ENCODE measurements around the gene RAB5IF.
"Not testable (repeated sequence)": the region's sequence is repeated elsewhere in the genome, so short reads cannot be mapped to it uniquely, and the experiment has no call there.

The RAB5IF gene

DNA sequence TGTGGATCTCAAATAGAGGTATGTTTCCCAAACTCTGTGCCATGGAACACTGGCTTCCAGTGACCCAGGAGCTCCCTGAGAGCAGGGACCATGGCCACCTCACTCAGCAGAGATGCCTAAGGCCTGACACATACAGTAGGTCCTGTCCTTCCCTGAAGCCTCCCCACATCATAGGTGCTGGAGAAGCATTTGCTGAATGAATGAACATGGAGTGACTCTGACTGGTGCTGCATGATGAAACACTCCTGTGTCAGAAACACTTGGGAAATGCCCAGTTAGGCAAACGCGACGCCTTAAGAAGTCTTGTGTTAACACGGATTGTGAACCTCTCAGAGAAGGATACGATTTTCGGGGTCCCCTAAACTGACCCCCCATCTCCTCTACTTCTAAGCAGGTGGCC is 26.1 kb downstream of the RAB5IF start:
- no peak for DNase-seq

GRCh38 chr20:36632147-36632486 is 26.5 kb downstream of the RAB5IF start:
- no peak for DNase-seq

- no peak for DNase-seq
Measured at GRCh38 chr20:36632487-36633284, 27.1 kb downstream of the RAB5IF start.

GRCh38 chr20:36633285-36633772 is 27.8 kb downstream of the RAB5IF start:
- no peak for DNase-seq

DNA sequence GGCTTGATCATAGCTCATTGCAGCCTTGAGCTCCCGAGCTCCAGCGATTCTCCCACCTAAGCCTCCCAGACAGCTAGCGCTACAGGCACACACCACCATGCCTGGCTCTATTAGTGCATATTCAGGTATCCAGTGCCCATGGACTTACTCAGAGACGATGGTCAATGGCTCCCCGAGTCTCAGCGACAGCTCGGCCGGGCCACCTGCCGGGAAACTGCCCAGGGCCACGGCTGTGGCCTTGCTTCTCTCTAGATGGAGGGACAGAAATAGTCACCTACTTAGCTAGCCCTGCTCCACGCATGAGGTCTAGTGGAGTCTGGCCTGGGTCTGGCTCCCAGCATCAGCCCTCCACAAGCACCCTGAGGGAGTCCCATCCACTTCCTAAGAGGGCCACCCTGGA is 28.8 kb downstream of the RAB5IF start:
- no peak for DNase-seq

GRCh38 chr20:36638876-36639400 is 33.4 kb downstream of the RAB5IF start:
- not testable (repeated sequence) for DNase-seq

- DNase-seq = no peak
Measured at GRCh38 chr20:36641506-36641843, 35.9 kb downstream of the RAB5IF start.

- DNase-seq = no peak
Measured at GRCh38 chr20:36642136-36642535, 36.6 kb downstream of the RAB5IF start.

- DNase-seq = no peak
Measured at GRCh38 chr20:36644032-36644705, 38.6 kb downstream of the RAB5IF start.

GRCh38 chr20:36644706-36645095 is 39.1 kb downstream of the RAB5IF start:
- no peak for DNase-seq

DNA sequence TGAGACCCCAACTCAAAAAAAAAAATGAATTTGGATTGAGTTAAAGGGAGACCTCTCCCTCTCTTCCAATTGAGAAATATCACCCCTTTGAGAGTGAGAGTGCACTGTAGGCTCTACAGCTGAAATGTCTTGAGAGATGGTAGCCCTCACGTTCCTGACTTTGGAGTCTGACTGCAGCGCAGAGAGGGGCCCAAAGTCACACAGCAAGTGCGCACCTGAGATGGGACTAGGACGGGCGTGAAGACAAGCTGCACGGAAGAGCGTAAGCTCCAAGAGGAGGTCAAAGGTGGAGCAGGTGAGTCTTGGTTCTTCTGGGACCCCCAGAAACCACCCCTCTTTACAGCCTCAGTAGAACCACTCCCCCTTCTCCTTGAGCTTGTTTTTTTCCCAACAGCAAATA is 39.8 kb downstream of the RAB5IF start:
- DNase-seq = no peak

DNA sequence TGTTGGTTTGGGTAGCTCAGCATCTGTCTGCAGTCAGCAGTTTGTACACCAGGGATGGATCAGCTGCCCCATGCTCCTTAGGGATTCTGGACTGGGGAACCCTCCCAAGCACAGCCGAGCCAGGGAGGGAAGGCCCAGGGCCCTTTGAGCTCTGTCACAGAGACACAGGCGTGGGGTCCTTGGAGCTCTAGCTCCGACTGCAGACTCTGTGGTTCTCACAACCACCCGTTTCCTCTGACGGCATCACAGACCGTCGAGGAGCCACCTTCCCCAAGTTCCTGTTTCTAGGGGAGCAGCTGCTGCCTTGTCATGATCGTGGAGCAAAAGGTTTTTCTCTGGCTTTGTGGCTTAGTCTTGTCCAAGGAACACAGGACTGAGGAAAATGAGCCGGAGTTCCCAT is 40.4 kb downstream of the RAB5IF start, which contains the start of gene SLA2:
Gene SLA2 (minus strand): TSS at position 199 of the 400 bp plus-strand sequence. CDS start 4,861 bp downstream, outside the sequence.
- no peak for DNase-seq

DNA sequence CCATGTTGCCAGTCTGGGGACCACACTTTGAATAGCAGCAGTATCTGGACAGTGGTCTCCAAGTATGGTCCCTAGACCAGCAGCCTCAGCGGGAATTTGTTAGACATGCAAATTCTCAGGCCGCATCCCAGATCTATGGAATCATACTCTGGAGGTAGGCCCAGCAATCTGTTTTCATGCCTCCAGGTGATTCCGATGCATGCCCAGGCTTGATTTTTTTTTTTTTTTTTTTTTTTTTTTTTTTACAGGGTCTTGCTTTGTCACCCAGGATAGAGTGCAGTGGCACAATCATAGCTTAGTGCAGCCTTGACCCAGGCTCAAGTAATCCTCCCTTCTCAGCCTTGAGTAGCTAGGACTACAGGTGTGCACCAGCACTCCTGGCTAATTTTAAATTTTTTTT is 41.1 kb downstream of the RAB5IF start:
- no peak for DNase-seq

DNA sequence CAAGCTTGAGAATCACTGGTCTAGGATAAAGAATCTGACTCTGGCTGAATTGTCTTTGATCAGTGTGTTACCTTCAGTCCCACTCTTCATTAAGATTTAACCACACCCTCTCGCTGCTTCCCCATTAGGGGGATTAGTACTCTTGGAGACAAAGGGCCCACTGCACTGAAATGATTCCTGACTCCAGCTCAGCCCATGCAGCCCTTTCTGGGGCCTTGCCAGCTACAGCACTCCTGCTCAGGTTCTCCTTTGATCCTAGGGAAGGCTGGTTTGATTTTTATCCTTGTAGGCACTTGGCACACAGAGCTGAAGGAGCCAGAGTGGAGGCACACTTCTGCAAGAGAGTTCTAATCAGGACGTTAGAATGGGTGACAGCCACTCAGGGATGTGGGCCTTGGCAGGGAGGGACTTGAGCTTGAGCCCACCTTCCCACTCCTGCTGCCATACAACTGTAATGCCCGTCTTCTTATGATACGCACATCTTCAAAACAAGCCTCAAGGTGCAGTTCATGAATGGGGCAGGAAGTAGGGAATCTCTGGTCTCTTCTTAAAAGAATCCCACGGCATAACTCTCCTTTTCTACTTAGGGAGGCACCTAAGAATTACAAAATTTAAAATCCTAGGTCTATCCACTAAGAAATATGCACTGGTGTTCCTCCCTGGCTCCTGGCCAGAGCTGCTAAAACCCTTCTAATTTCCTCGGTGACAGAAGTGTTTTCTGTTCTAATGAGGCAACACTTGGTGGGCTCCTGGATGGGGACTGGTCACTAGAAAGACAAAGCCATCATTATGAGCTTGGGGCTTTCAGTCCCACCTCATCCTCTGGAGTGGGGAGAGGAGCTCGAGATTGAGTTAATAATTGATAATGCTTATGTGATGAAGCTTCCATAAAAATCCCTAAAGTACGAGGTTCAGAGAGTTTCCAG is 41.9 kb downstream of the RAB5IF start:
- DNase-seq = no peak

DNA sequence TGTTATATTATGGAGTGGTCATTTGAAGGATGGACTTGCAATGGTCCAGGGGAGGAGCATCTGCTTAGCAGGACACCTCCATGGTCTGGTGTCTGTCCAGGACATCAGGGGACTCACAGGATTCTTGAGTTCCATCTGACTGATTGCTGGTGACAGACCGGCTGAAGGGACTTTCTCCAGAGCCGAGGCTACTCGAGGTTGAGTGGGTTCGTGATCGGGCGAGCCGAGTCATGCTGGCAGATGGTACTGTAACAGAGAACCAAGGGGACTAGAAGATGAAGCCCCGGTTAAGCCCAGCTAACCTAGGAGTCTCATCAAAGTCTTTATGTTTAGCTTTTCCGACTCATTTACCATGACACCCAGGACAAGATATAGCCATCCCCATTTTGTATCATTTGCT is 47.9 kb downstream of the RAB5IF start:
- DNase-seq = no peak

- DNase-seq = no peak
Measured at GRCh38 chr20:36654506-36654905, 48.9 kb downstream of the RAB5IF start.

DNA sequence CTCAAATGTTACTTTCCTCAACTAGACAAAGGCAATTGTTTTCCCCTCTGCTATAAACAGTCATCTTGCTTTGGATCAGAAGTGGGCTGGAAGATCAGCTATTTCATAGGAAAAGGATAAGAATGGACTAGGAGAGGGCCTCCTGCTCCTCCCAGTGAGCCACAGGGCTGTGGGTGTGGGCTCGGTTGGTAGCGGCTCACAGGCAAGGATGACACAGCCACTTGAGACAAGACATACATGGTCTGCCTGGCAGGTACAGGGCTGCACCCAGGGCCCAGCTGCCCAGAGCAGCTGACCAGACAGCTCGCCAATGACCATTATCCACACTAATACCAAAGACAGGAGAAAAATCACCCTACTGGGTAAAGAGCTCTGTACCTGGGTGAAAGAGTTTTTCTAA is 49.4 kb downstream of the RAB5IF start:
- no peak for DNase-seq

- DNase-seq = no peak
Measured at GRCh38 chr20:36656733-36657132, 51.2 kb downstream of the RAB5IF start.

GRCh38 chr20:36658300-36658699 is 52.7 kb downstream of the RAB5IF start:
- DNase-seq = no peak

Measured in NCI-H1417 (cell line).